ENCODE data around the gene TXK.

TXK gene

GRCh38 chr4:48021100-48021499, 113.0 kb downstream of the TXK start:
- DNase-seq (ENCODE audit: low spot score): no peak

GRCh38 chr4:48018112-48018511, 115.9 kb downstream of the TXK start:
- no peak for DNase-seq (ENCODE audit: low spot score)

GRCh38 chr4:48017108-48017571, 116.9 kb downstream of the TXK start:
- DNase-seq (ENCODE audit: low spot score): no peak

Small RNAs within 50 kb of the gene (small RNA-seq; reads per million reads assigned to genes)
- gene RF00019 (0 reads per million in 2 experiments), gene RF00026 (0 reads per million in 2 experiments), gene RNU6-838P (0 reads per million in 2 experiments)

All from SK-N-DZ (cell line).